IMR-90 (cell line): ENCODE measurements around the gene ME2. TPM values are rescaled to one million over a fixed set of nuclear protein-coding genes. Genes with fewer than 3 reads are reported as not detected.

Experiments
- ATAC-seq: fragments of 200-7000 bp; cut with Tn5 transposase; 2 replicates; pipeline ENCODE4 v1.9.1; 2020; ENCODE audit warnings: low read depth, mild to moderate bottlenecking, moderate library complexity
- BruUV-seq: library from RNA; stranded (reverse); fragments of 400-500 nt; replicated peaks from 2 replicates; lab custom pipeline; 2021; lab: Mats Ljungman, UMichigan
- CTCF ChIA-PET: fragments of 300-600 bp; formaldehyde crosslinking; extraction: SDS; loops from one replicate; lab custom pipeline; 2021; ENCODE audit warnings: antibody characterized with exemption; lab: Yijun Ruan, JAX
- POLR2A ChIA-PET: fragments of 300-600 bp; sonication (Branson Sonifier 250); formaldehyde crosslinking; loops from one replicate; lab custom pipeline; 2022; ENCODE audit warnings: antibody characterized with exemption; ENCODE audit not compliant: unreplicated experiment; lab: Charles Lee
- DNase-seq: peaks from one replicate; pipeline ENCODE4 v3.0.0; 2013
- H2AFZ ChIP-seq: replicated peaks from 2 replicates; pipeline ENCODE3; 2013; ENCODE audit warnings: low read length, mild to moderate bottlenecking; ENCODE audit not compliant: poor library complexity
- H2AK5ac ChIP-seq: 2 replicates; pipeline ENCODE4 v1.6.1; 2013; ENCODE audit warnings: low read depth, low read length, inconsistent platforms
- H2AK9ac ChIP-seq: replicated peaks from 2 replicates; pipeline ENCODE3; 2013; ENCODE audit warnings: mild to moderate bottlenecking, low read depth, low read length, moderate library complexity; ENCODE audit not compliant: poor library complexity
- H2BK120ac ChIP-seq: 2 replicates; pipeline ENCODE4 v1.6.1; 2013; ENCODE audit warnings: low read depth, low read length, inconsistent platforms
- H2BK15ac ChIP-seq: 3 replicates; pipeline ENCODE4 v1.6.1; 2013; ENCODE audit warnings: low read depth, low read length, inconsistent platforms
- H2BK20ac ChIP-seq: 2 replicates; pipeline ENCODE4 v1.6.1; 2013; ENCODE audit warnings: low read depth, mild to moderate bottlenecking, inconsistent platforms, low read length, moderate library complexity
- H2BK5ac ChIP-seq: 2 replicates; pipeline ENCODE4 v1.6.1; 2013; ENCODE audit warnings: mild to moderate bottlenecking, low read depth, low read length, inconsistent platforms; ENCODE audit not compliant: poor library complexity, severe bottlenecking
- H3K14ac ChIP-seq: replicated peaks from 2 replicates; pipeline ENCODE4 v1.6.1; 2013; ENCODE audit warnings: low read depth, low read length, inconsistent platforms
- H3K18ac ChIP-seq: 2 replicates; pipeline ENCODE4 v1.6.1; 2013; ENCODE audit warnings: low read depth, low read length, control low read depth
- H3K23ac ChIP-seq: 2 replicates; pipeline ENCODE4 v1.6.1; 2013; ENCODE audit warnings: low read depth, low read length, inconsistent platforms
- H3K27ac ChIP-seq: 2 replicates; pipeline ENCODE4 v1.5.1; 2013; ENCODE audit warnings: mild to moderate bottlenecking, control low read depth, low read length; ENCODE audit not compliant: insufficient read depth
- H3K27me3 ChIP-seq: 2 replicates; pipeline ENCODE4 v1.6.1; 2013; ENCODE audit warnings: low read length; ENCODE audit not compliant: control insufficient read depth, insufficient read depth
- H3K36me3 ChIP-seq: 2 replicates; pipeline ENCODE4 v1.6.1; 2013; ENCODE audit warnings: low read length, mixed read lengths; ENCODE audit not compliant: control insufficient read depth, insufficient read depth
- H3K4ac ChIP-seq: 2 replicates; pipeline ENCODE4 v1.6.1; 2013; ENCODE audit warnings: low read depth, low read length, inconsistent platforms
- H3K4me1 ChIP-seq: 2 replicates; pipeline ENCODE4 v1.6.1; 2013; ENCODE audit warnings: low read length, mixed read lengths; ENCODE audit not compliant: control insufficient read depth, insufficient read depth
- H3K4me2 ChIP-seq: 2 replicates; pipeline ENCODE4 v1.6.1; 2013; ENCODE audit warnings: low read depth, mild to moderate bottlenecking, control low read depth, low read length, moderate library complexity
- H3K4me3 ChIP-seq: 2 replicates; pipeline ENCODE4 v1.5.1; 2013; ENCODE audit warnings: low read depth, mild to moderate bottlenecking, control low read depth, low read length, moderate library complexity; ENCODE audit not compliant: insufficient read depth
- H3K56ac ChIP-seq: 2 replicates; pipeline ENCODE4 v1.6.1; 2013; ENCODE audit warnings: low read length, inconsistent platforms; ENCODE audit not compliant: insufficient read depth; ENCODE audit errors: extremely low read depth
- H3K79me1 ChIP-seq, 2 experiments: 2 replicates each; pipeline ENCODE4 v1.6.1; 2013; ENCODE audit warnings: low read length in 2 of 2, inconsistent platforms in 1 of 2, low read depth in 1 of 2
- H3K9ac ChIP-seq: 2 replicates; pipeline ENCODE4 v1.6.1; 2013; ENCODE audit warnings: low read depth, low read length, control low read depth
- H3K9me1 ChIP-seq: 2 replicates; pipeline ENCODE4 v1.6.1; 2013; ENCODE audit warnings: low read length, inconsistent platforms; ENCODE audit not compliant: insufficient read depth
- H3K9me3 ChIP-seq: 2 replicates; pipeline ENCODE4 v1.6.1; 2013; ENCODE audit warnings: low read length; ENCODE audit not compliant: control insufficient read depth, insufficient read depth
- H4K20me1 ChIP-seq: 2 replicates; pipeline ENCODE4 v1.6.1; 2013; ENCODE audit warnings: low read length, inconsistent platforms; ENCODE audit not compliant: insufficient read depth
- H4K5ac ChIP-seq: 2 replicates; pipeline ENCODE4 v1.6.1; 2013; ENCODE audit warnings: mild to moderate bottlenecking, low read depth, low read length, control low read depth
- H4K8ac ChIP-seq, 2 experiments: 2 replicates each; pipeline ENCODE4 v1.6.1; 2013; ENCODE audit warnings: low read depth in 2 of 2, low read length in 2 of 2, control low read depth in 1 of 2, inconsistent platforms in 1 of 2
- H4K91ac ChIP-seq: 2 replicates; pipeline ENCODE4 v1.6.1; 2013; ENCODE audit warnings: low read depth, low read length, inconsistent platforms; ENCODE audit not compliant: insufficient read depth
- CHD1 ChIP-seq: IDR thresholded peaks from 2 replicates; pipeline ENCODE4 v1.6.1; 2012; ENCODE audit warnings: low read depth, low read length, improper control_type of control experiment
- NFE2L2 ChIP-seq: fragments of 150-350 bp; IDR thresholded peaks from 2 replicates; pipeline ENCODE4 v1.6.1; 2016; ENCODE audit warnings: low read depth, mild to moderate bottlenecking, low read length
- WGBS, 2 experiments: methylation state at CpG; one replicate each; pipeline versions ENCODE4 v1.1.5 to v1.1.7; 2013; ENCODE audit warnings: missing lambda C conversion rate in 2 of 2; ENCODE audit not compliant: insufficient read length in 1 of 2; ENCODE audit errors: extremely low coverage in 2 of 2; 5-methylcytosine and 5-hydroxymethylcytosine counted together
- dilution Hi-C: fragments of 300-500 bp; cut with HindIII; formaldehyde crosslinking; loops from one replicate; pipeline ENCODE4 v1.14.3; 2018; ENCODE audit warnings: low sequenced_read_pairs; ENCODE audit not compliant: unreplicated experiment
- in situ Hi-C: fragments of 300-500 bp; cut with MboI; formaldehyde crosslinking; loops from 3 replicates; pipeline ENCODE4 v1.14.3; 2019; ENCODE audit warnings: low sequenced_read_pairs, inconsistent platforms, mixed read lengths
- intact Hi-C: fragments of 100-400 bp; cut with micrococcal nuclease; formaldehyde crosslinking; loops from 2 replicates; pipeline ENCODE4 v1.10.0; 2022
- polyA plus RNA-seq, 3 experiments: library from polyadenylated mRNA; depleted of rRNA; stranded (reverse); fragments of >200 nt; gene quantifications; 2 replicates each; pipeline ENCODE4 v1.2.3, GENCODE V29; 2012; ENCODE audit warnings: low replicate concordance in 1 of 3
- total RNA-seq: library from RNA; depleted of rRNA; stranded (reverse); fragments of >200 nt; gene quantifications from 2 replicates; pipeline ENCODE4 v1.2.3, GENCODE V29; 2012
- TF ChIP-seq, protein P1 (sequence below): fragments of 150-350 bp; IDR thresholded peaks from 2 replicates; pipeline ENCODE4 v1.6.1; 2016; ENCODE audit warnings: low read depth, mild to moderate bottlenecking, low read length, moderate library complexity, borderline replicate concordance

ME2 gene
- total and polyA plus RNA-seq, 2 of the 4 experiments (the other 2 are of a cell fraction): 29.7 to 32.6 TPM

- intact Hi-C loops: no loop called here
- H3K36me3 ChIP-seq: peaks cover 2% of the 10 kb centered on the region
Observed at GRCh38 chr18:50918153-50918552, 39.2 kb downstream of the ME2 start.

More at GRCh38 chr18:50918153-50918552, 39.2 kb downstream of the ME2 start:
- Histone ChIP-seq H4K91ac (no peak overlapping the region), H3K4me1 (no peaks in the 10 kb centered on the region), H2AK5ac (no peak overlapping the region), H3K79me1 (no peaks in the 10 kb centered on the region; a peak in 2 of 4 replicates), H2BK120ac (no peak overlapping the region), H3K14ac (no peak overlapping the region), H3K18ac (no peak overlapping the region), H3K9me3 (no peaks in the 10 kb centered on the region), H3K4ac (no peak overlapping the region), H3K4me2 (no peak overlapping the region), H2BK5ac (no peak overlapping the region), H2BK20ac (no peak overlapping the region), H3K9ac (no peak overlapping the region), H3K27me3 (no peaks in the 10 kb centered on the region), H3K4me3 (no peak overlapping the region), H3K56ac (no peak overlapping the region), H3K27ac (no peak overlapping the region), H3K23ac (no peak overlapping the region), H2AFZ (no peak overlapping the region), H3K9me1 (no peaks in the 10 kb centered on the region), H2AK9ac (no peak overlapping the region), H2BK15ac (no peak overlapping the region), H4K5ac (no peak overlapping the region), H4K8ac (no peak overlapping the region), H4K20me1 (no peaks in the 10 kb centered on the region)
- DNase-seq (no peak), ATAC-seq (no peak)
- in situ Hi-C loops (no loop called here), dilution Hi-C loops (no loop called here)
- TF ChIP-seq NFE2L2 (no peak), CHD1 (no peak)
- TF ChIP-seq, protein P1, sequence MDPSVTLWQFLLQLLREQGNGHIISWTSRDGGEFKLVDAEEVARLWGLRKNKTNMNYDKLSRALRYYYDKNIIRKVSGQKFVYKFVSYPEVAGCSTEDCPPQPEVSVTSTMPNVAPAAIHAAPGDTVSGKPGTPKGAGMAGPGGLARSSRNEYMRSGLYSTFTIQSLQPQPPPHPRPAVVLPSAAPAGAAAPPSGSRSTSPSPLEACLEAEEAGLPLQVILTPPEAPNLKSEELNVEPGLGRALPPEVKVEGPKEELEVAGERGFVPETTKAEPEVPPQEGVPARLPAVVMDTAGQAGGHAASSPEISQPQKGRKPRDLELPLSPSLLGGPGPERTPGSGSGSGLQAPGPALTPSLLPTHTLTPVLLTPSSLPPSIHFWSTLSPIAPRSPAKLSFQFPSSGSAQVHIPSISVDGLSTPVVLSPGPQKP: no peak
- CTCF ChIA-PET: no interaction called here
- 100% methylated on average over 1 of the region's 5 CpGs; no CpG with 5 or more reads in 1 of the 2 experiments for whole genome bisulfite sequencing, 2 experiments
- POLR2A ChIA-PET: no interaction called here
- no TSS peak for BruUV-seq
